ENCODE results near the gene EGLN1.

DNA sequence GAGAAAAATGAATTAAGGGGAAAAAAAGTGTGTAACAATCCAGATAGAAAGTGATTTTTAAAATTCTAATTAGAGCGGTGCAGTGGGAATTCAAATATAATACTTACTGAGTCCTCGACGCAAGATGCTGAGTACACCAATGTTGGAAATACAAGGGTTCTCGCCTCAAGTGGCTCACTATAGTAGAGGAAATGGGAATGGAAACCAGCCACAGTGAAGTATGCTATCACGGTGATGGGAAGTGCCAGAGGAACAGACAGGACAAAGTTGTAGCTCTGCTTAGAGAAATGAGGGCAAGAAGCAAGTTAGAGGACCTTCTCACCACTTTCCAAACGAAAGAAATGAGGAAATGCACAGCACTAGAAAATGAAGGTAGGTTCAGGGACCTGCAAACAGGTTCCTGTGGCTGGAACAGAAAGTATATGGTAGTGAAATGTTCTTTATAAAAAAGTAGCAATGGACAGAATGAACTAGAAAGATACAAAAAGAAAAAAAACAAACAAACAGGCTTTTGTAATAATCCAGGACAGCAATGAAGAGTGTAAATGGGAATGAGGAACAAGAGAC, 13.5 kb downstream of the EGLN1 start:
- no peak for TF ChIP-seq GATA2 (IDR thresholded peaks at IDR 0.05; ENCODE audit: low read depth, low read length)
- TF ChIP-seq GATA3 (IDR thresholded peaks at IDR 0.05; ENCODE audit: low read depth, low read length): no peak

Data from SH-SY5Y (cell line).